Transverse colon (tissue), 4 donors: Measurements from ENCODE around the gene ANKIB1. TPM values are rescaled to one million over a fixed set of nuclear protein-coding genes. Genes with fewer than 3 reads are reported as not detected.
"Not testable (repeated sequence)": the region's sequence is repeated elsewhere in the genome, so short reads cannot be mapped to it uniquely, and the experiment has no call there.

ENCODE experiments used
- DNase-seq: peaks from one replicate; pipeline ENCODE4 v3.0.0-alpha.2; 2019
- H3K27ac ChIP-seq, 4 donors: fragments of 200-600 bp; sonication (generic); 2 replicates each; pipeline ENCODE4 v1.5.1; 2016 to 2018; ENCODE audit warnings: inconsistent platforms in 4 of 4
- H3K27me3 ChIP-seq: fragments of 200-600 bp; sonication (generic); 2 replicates; pipeline ENCODE4 v1.5.1; 2017; ENCODE audit warnings: inconsistent platforms
- H3K36me3 ChIP-seq, 4 donors: fragments of 200-600 bp; sonication (generic); 2 replicates each; pipeline ENCODE4 v1.5.1; 2017 to 2019; ENCODE audit warnings: inconsistent platforms in 4 of 4
- H3K4me1 ChIP-seq, 4 donors: fragments of 200-600 bp; sonication (generic); 2 replicates each; pipeline ENCODE4 v1.5.1; 2017 to 2020; ENCODE audit warnings: inconsistent platforms in 4 of 4
- H3K4me3 ChIP-seq, 4 donors: fragments of 200-600 bp; sonication (generic); 1 replicate in 1 of 4; 2 replicates in 3 of 4; pipeline versions ENCODE4 v1.5.1 to v1.6.1; 2017 to 2019; ENCODE audit warnings: inconsistent platforms in 4 of 4
- H3K9me3 ChIP-seq, 2 donors: fragments of 200-600 bp; sonication (generic); 2 replicates each; pipeline ENCODE4 v1.5.1; 2017 to 2019; ENCODE audit warnings: inconsistent platforms in 2 of 2
- EP300 ChIP-seq: sonication (generic); formaldehyde crosslinking; IDR thresholded peaks from one replicate; pipeline ENCODE4 v1.6.1; 2017; ENCODE audit warnings: antibody characterized with exemption, low read depth
- POLR2A ChIP-seq: fragments of 450-650 bp; IDR thresholded peaks from one replicate; pipeline ENCODE4 v1.6.1; 2016; ENCODE audit warnings: antibody characterized with exemption, mild to moderate bottlenecking, moderate library complexity
- POLR2AphosphoS5 ChIP-seq, 3 donors: sonication (generic); formaldehyde crosslinking; IDR thresholded peaks; one replicate each; pipeline ENCODE4 v1.6.1; 2016; ENCODE audit warnings: antibody characterized with exemption in 3 of 3
- WGBS, 2 donors: methylation state at CpG; one replicate each; pipeline ENCODE4 v1.1.5; 2018; ENCODE audit warnings: low coverage in 1 of 2; 5-methylcytosine and 5-hydroxymethylcytosine counted together
- in situ Hi-C, 4 donors: fragments of 200-750 bp; cut with MboI; loops; one replicate each; pipeline versions ENCODE4 v1.15.0 to v1.15.1; 2017; ENCODE audit warnings: low sequenced_read_pairs in 3 of 4, low pct_ligation_motif_present in 1 of 4, low pct_unique_long_range_greater_than_20kb in 1 of 4
- intact Hi-C: fragments of 100-400 bp; cut with DNase I; formaldehyde crosslinking; loops from one replicate; pipeline ENCODE4 v1.15.1; 2023; ENCODE audit warnings: low total_unique reads
- total RNA-seq, 4 donors: library from RNA; depleted of rRNA; stranded (reverse); fragments of >200 nt; gene quantifications; one replicate each; pipeline ENCODE4 v1.1.0, GENCODE V29; 2016
- TF ChIP-seq, protein P1 (sequence below), 5 experiments: fragments of 200-600 bp in 3 of 5; fragments of 450-650 bp in 2 of 5; sonication (generic) in 3 of 5; IDR thresholded peaks; 1 replicate in 2 of 5; 2 replicates in 3 of 5; pipeline ENCODE4 v1.5.1; 2016 to 2017; ENCODE audit warnings: antibody characterized with exemption in 5 of 5, inconsistent platforms in 3 of 5, mild to moderate bottlenecking in 2 of 5, moderate library complexity in 1 of 5

Gene ANKIB1
- total RNA-seq, 4 donors from 2014 or later: 29.9 to 45.9 (median 38.5) TPM

DNA sequence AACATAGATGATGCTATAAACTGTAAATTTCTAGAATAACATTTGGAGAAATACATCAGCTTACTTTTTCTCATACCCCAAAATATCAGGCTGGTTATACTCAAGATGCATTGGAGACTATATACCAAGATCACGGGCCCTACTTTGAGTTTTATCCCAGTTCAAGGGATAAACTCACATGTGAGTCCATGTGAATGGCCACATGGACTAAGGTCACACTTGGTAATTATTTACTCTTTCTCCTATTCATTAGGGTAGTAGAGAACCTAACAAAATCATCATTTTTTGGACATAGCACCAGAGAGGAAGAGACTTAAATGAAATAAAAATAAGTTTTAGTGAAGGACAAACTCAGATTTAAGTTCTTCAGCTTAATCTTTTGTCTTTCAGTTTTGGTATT lies 108.4 kb downstream of the ANKIB1 start:
- Histone ChIP-seq H3K27me3 (no peaks in the 10 kb centered on the region), H3K4me1 (no peaks in the 10 kb centered on the region), H3K4me3 (no peak overlapping the region), H3K36me3 (peaks cover 0 to 24% (median 9%) of the 10 kb centered on the region in 4 donors), H3K9me3 (no peaks in the 10 kb centered on the region), H3K27ac (no peak overlapping the region)
- in situ Hi-C loops: no loop called here
- TF ChIP-seq, protein P1, sequence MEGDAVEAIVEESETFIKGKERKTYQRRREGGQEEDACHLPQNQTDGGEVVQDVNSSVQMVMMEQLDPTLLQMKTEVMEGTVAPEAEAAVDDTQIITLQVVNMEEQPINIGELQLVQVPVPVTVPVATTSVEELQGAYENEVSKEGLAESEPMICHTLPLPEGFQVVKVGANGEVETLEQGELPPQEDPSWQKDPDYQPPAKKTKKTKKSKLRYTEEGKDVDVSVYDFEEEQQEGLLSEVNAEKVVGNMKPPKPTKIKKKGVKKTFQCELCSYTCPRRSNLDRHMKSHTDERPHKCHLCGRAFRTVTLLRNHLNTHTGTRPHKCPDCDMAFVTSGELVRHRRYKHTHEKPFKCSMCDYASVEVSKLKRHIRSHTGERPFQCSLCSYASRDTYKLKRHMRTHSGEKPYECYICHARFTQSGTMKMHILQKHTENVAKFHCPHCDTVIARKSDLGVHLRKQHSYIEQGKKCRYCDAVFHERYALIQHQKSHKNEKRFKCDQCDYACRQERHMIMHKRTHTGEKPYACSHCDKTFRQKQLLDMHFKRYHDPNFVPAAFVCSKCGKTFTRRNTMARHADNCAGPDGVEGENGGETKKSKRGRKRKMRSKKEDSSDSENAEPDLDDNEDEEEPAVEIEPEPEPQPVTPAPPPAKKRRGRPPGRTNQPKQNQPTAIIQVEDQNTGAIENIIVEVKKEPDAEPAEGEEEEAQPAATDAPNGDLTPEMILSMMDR (IDR thresholded peaks at IDR 0.05): no peak
- no peak for TF ChIP-seq POLR2A
- no peak for TF ChIP-seq POLR2AphosphoS5 (IDR thresholded peaks at IDR 0.05)
- no peak for TF ChIP-seq EP300
- WGBS, 2 donors: 97 to 100% methylated on average over 1 of the region's 1 CpG
- no peak for DNase-seq
- intact Hi-C loops: no loop called here

DNA sequence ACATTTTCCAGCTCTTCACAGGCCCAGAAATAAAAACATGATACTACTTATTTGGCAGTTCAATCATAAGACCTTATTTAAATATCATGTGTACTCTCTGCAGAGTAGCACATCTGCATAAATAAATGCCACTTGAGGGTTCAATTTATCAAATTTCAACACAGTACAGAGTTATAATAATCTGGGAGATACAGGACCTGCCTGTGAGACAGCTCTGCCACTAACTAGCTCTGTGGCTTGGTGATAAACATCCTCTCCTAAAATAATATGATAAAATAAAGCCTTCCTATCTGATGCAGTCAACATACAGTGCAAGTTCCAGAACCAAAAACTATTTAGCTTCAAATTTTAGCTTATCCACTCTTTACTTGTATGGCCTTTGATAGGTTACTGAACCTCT lies 110.6 kb downstream of the ANKIB1 start:
- DNase-seq: no peak
- Histone ChIP-seq H3K4me1 (no peaks in the 10 kb centered on the region), H3K9me3 (no peaks in the 10 kb centered on the region), H3K27me3 (no peaks in the 10 kb centered on the region), H3K4me3 (no peak overlapping the region), H3K36me3 (peaks cover 0 to 24% (median 5%) of the 10 kb centered on the region in 4 donors), H3K27ac (no peak overlapping the region)
- intact Hi-C loops: no loop called here
- in situ Hi-C loops: no loop called here
- no peak for TF ChIP-seq EP300
- TF ChIP-seq, protein P1 (IDR thresholded peaks at IDR 0.05): no peak
- TF ChIP-seq POLR2A: no peak
- no peak for TF ChIP-seq POLR2AphosphoS5 (IDR thresholded peaks at IDR 0.05)

DNA sequence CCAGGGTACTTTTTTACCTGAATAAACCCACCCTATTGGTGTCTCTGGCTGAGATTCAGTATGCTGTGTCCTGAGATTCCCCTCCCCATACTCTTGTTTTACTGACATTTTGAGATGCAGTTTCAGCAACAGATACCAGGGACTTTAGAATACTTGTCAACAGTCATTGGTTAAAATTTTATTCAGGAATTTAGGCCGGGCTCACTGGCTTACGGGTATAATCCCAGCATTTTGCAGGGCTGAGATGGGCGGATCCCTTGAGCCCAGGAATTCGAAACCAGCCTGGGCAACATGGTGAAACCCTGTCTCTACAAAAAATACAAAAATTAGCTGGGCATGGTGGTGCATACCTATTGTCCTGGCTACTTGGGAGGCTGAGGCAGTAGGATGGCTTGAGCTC lies 111.5 kb downstream of the ANKIB1 start:
- Histone ChIP-seq H3K4me3 (no peak overlapping the region), H3K27me3 (no peaks in the 10 kb centered on the region), H3K27ac (no peak overlapping the region), H3K4me1 (no peaks in the 10 kb centered on the region), H3K36me3 (peaks cover 0 to 25% (median 5%) of the 10 kb centered on the region in 4 donors), H3K9me3 (no peaks in the 10 kb centered on the region)
- no peak for DNase-seq
- 95 to 100% methylated on average over 1 to 4 of the region's 4 CpGs for WGBS, 2 donors
- in situ Hi-C loops: no loop called here
- no peak for TF ChIP-seq POLR2A
- TF ChIP-seq EP300: no peak
- TF ChIP-seq, protein P1 (IDR thresholded peaks at IDR 0.05): no peak
- TF ChIP-seq POLR2AphosphoS5 (IDR thresholded peaks at IDR 0.05): no peak
- intact Hi-C loops: no loop called here

DNA sequence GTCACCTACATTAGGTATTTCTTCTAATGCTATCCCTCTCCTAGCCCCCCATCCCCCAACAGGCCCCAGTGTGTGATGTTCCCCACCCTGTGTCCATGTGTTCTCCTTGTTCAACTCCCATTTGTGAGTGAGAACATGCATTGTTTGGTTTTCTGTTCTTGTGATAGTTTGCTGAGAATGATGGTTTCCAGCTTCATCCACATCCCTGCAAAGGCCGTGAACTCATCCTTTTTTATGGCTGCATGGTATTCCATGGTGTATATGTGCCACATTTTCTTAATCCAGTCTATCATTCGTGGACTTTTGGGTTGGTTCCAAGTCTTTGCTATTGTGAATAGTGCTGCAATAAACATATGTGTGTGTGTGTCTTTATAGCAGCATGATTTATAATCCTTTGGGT lies 113.4 kb downstream of the ANKIB1 start:
- 83 to 84% methylated on average over 2 of the region's 2 CpGs for WGBS, 2 donors
- DNase-seq, H3K4me3 ChIP-seq, H3K4me1 ChIP-seq, H3K27ac ChIP-seq, intact Hi-C loops, in situ Hi-C loops, H3K9me3 ChIP-seq, H3K27me3 ChIP-seq: not testable (repeated sequence)
- H3K36me3 ChIP-seq: peaks cover 0 to 26% (median 2%) of the 10 kb centered on the region in 4 donors

DNA sequence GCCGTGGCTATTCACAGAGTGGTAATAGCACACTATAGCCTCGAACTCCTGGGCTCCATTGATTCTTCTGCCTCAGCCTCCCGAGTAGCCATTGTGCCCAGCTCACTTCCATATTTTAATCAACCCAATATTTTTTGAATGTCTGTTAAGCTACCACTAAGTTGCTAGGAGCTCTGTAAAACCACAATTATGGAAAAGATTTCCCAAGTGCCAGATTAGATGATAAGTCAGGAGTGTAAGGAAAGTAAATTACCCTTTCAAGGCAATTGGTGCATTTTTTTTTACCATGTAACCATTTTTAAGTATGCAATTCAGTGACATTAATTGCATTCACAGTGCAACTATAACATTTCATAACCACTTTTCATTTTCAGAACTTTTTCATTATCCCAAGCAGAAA lies 114.0 kb downstream of the ANKIB1 start:
- no peak overlapping the region for H3K4me3 ChIP-seq
- 93 to 97% methylated on average over 3 of the region's 3 CpGs for WGBS, 2 donors
- no peak overlapping the region for H3K27ac ChIP-seq
- no peak for TF ChIP-seq POLR2A
- TF ChIP-seq, protein P1 (IDR thresholded peaks at IDR 0.05): no peak
- no peak for TF ChIP-seq POLR2AphosphoS5 (IDR thresholded peaks at IDR 0.05)
- H3K36me3 ChIP-seq: peaks cover 0 to 21% (median 2%) of the 10 kb centered on the region in 4 donors
- in situ Hi-C loops (no loop called here), intact Hi-C loops (no loop called here)
- H3K9me3 ChIP-seq: no peaks in the 10 kb centered on the region
- no peak for DNase-seq
- H3K27me3 ChIP-seq: no peaks in the 10 kb centered on the region
- no peaks in the 10 kb centered on the region for H3K4me1 ChIP-seq
